ENCODE data around the gene KIAA0232.

DNA sequence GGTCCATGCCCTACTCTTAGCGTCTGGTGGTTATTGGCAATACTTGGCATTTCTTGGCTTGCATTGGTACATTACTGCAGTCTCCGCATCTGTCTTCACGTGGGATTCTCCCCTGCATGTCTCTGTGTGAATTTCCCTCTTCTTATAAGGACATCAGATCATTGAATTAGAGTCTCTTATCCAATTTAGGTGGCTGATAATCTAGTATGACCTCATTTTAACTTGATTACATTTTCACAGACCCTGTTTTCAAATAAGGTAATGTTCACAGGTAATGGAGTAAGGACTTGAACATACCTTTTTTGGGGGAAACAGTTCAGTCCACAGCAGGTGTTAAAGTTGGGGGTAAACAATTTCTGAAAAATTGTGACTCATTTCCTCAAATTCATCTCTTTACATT lies 16.6 kb downstream of the KIAA0232 start:
- no peak for TF ChIP-seq TAF1 (IDR thresholded peaks at IDR 0.05; ENCODE audit: low read depth, low read length)
- no peak for TF ChIP-seq POLR2A (IDR thresholded peaks at IDR 0.05; ENCODE audit: low read depth, low read length)
- TF ChIP-seq POLR2AphosphoS5 (IDR thresholded peaks at IDR 0.05; ENCODE audit: low read depth, low read length) = no peak
- no peak for TF ChIP-seq POU2F2 (IDR thresholded peaks at IDR 0.05; ENCODE audit: low read depth, low read length)
- TF ChIP-seq SPI1 (IDR thresholded peaks at IDR 0.05; ENCODE audit: low read depth, low read length) = no peak
- no peak for TF ChIP-seq PAX5 (IDR thresholded peaks at IDR 0.05; ENCODE audit: insufficient read depth, low read length, severe bottlenecking)

All from GM12891 (cell line).